Measurements from ENCODE around the gene ARF6. TPM values are rescaled to one million over a fixed set of nuclear protein-coding genes. Genes with fewer than 3 reads are reported as not detected.

Gene ARF6
- total and polyA plus RNA-seq, 9 of the 15 experiments (the other 6 are each of a cell fraction or from before 2014, with no cell fraction given): 15.3 to 35.2 (median 24.9) TPM

DNA sequence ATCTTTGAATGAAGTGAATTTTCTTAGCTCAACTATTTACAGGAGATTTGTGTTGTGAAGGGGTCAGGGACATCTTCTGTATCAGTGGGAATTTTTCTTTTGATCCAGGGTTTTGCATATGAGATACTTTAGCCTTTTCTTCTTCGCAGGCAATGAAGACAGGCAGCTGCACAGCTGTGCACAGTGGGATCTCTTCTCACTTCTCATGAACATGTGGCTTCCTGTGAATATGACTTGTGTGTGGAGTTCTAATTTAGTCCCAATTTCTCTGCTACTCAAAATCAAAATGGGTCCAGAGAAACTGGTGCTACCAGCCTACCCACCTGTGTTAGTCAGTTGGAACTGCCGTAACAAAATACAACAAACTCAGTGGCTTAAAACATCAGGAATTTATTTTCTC is 37.8 kb downstream of the ARF6 start:
- in situ Hi-C loops (cut with MboI) (no loop called here), intact Hi-C loops (cut with micrococcal nuclease) (no loop called here)
- no peaks in the 10 kb centered on the region for H3K79me2 ChIP-seq (ENCODE audit: control insufficient read depth, insufficient read depth, low read length)
- ATAC-seq: no peak
- BruUV-seq (replicated peaks): no TSS peak
- ChIA-PET CTCF (ENCODE audit: low intra/inter-chr PET ratio) (no interaction called here), POLR2A (no interaction called here)
- H4K20me1 ChIP-seq (replicated peaks; ENCODE audit: control insufficient read depth, insufficient read depth, low read length): no peaks in the 10 kb centered on the region
- no peak overlapping the region for H3K27ac ChIP-seq (ENCODE audit: extremely low read depth, low read depth, low read length)
- no peaks in the 10 kb centered on the region for H3K36me3 ChIP-seq (ENCODE audit: control insufficient read depth, insufficient read depth, low read length)
- whole genome bisulfite sequencing (ENCODE audit: insufficient coverage, low coverage, missing lambda C conversion rate): 81% methylated on average over 2 of the region's 2 CpGs
- no peak overlapping the region for H3K9ac ChIP-seq (ENCODE audit: insufficient read depth in 1 of 2, low read depth in 2 of 2, low read length in 2 of 2)
- 0 out of 2 replicates have a peak, but pooled peaks cover 2% of the 10 kb centered on the region for H3K9me3 ChIP-seq (replicated peaks; ENCODE audit: control insufficient read depth, insufficient read depth, low read depth, low read length)
- H3K4me3 ChIP-seq: no peak overlapping the region
- H3K27me3 ChIP-seq (ENCODE audit: control insufficient read depth in 2 of 2, insufficient read depth in 2 of 2, low read length in 2 of 2): no peaks in the 10 kb centered on the region
- H2AFZ ChIP-seq (ENCODE audit: low read depth, low read length): no peak overlapping the region
- no peak for FAIRE-seq
- H3K9me1 ChIP-seq (ENCODE audit: control insufficient read depth, insufficient read depth, low read length): no peaks in the 10 kb centered on the region
- peaks cover 0 to 4% of the 10 kb centered on the region in 2 experiments; a peak in 1 of 5 replicates for H3K4me1 ChIP-seq (replicated peaks in 1 of 2; ENCODE audit: control insufficient read depth in 2 of 2, insufficient read depth in 2 of 2, low read length in 2 of 2)
- H3K4me2 ChIP-seq (ENCODE audit: insufficient read depth, low read length): no peak overlapping the region
- DNase-seq (ENCODE audit: extremely low read depth in 1 of 4, low spot score in 3 of 4): no peak
- TF ChIP-seq ARID1B (IDR thresholded peaks at IDR 0.05): no peak
- no peak for TF ChIP-seq POLR2B (IDR thresholded peaks at IDR 0.05; ENCODE audit: low read depth, partially characterized antibody)
- TF ChIP-seq TEAD4 (IDR thresholded peaks at IDR 0.05; ENCODE audit: low read length): no peak
- no peak for TF ChIP-seq TEAD4 (CRISPR knock-in tag; IDR thresholded peaks at IDR 0.05; ENCODE audit: borderline replicate concordance)
- TF ChIP-seq RBBP5 (IDR thresholded peaks at IDR 0.05; ENCODE audit: borderline replicate concordance, insufficient read depth, low read length, poor library complexity, severe bottlenecking): no peak
- TF ChIP-seq, protein P1, sequence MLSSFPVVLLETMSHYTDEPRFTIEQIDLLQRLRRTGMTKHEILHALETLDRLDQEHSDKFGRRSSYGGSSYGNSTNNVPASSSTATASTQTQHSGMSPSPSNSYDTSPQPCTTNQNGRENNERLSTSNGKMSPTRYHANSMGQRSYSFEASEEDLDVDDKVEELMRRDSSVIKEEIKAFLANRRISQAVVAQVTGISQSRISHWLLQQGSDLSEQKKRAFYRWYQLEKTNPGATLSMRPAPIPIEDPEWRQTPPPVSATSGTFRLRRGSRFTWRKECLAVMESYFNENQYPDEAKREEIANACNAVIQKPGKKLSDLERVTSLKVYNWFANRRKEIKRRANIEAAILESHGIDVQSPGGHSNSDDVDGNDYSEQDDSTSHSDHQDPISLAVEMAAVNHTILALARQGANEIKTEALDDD (IDR thresholded peaks at IDR 0.05): no peak
- no peak for TF ChIP-seq ZNF717 (CRISPR knock-in tag; IDR thresholded peaks at IDR 0.05)
- TF ChIP-seq NFATC3 (IDR thresholded peaks at IDR 0.05): no peak
- no peak for TF ChIP-seq BRD9 (IDR thresholded peaks at IDR 0.05; ENCODE audit: low read depth, partially characterized antibody)
- TF ChIP-seq, protein P2, sequence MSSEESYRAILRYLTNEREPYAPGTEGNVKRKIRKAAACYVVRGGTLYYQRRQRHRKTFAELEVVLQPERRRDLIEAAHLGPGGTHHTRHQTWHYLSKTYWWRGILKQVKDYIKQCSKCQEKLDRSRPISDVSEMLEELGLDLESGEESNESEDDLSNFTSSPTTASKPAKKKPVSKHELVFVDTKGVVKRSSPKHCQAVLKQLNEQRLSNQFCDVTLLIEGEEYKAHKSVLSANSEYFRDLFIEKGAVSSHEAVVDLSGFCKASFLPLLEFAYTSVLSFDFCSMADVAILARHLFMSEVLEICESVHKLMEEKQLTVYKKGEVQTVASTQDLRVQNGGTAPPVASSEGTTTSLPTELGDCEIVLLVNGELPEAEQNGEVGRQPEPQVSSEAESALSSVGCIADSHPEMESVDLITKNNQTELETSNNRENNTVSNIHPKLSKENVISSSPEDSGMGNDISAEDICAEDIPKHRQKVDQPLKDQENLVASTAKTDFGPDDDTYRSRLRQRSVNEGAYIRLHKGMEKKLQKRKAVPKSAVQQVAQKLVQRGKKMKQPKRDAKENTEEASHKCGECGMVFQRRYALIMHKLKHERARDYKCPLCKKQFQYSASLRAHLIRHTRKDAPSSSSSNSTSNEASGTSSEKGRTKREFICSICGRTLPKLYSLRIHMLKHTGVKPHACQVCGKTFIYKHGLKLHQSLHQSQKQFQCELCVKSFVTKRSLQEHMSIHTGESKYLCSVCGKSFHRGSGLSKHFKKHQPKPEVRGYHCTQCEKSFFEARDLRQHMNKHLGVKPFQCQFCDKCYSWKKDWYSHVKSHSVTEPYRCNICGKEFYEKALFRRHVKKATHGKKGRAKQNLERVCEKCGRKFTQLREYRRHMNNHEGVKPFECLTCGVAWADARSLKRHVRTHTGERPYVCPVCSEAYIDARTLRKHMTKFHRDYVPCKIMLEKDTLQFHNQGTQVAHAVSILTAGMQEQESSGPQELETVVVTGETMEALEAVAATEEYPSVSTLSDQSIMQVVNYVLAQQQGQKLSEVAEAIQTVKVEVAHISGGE (CRISPR knock-in tag; IDR thresholded peaks at IDR 0.05): no peak
- TF ChIP-seq, protein P3, sequence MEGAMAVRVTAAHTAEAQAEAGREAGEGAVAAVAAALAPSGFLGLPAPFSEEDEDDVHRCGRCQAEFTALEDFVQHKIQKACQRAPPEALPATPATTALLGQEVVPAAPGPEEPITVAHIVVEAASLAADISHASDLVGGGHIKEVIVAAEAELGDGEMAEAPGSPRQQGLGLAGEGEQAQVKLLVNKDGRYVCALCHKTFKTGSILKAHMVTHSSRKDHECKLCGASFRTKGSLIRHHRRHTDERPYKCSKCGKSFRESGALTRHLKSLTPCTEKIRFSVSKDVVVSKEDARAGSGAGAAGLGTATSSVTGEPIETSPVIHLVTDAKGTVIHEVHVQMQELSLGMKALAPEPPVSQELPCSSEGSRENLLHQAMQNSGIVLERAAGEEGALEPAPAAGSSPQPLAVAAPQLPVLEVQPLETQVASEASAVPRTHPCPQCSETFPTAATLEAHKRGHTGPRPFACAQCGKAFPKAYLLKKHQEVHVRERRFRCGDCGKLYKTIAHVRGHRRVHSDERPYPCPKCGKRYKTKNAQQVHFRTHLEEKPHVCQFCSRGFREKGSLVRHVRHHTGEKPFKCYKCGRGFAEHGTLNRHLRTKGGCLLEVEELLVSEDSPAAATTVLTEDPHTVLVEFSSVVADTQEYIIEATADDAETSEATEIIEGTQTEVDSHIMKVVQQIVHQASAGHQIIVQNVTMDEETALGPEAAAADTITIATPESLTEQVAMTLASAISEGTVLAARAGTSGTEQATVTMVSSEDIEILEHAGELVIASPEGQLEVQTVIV (CRISPR knock-in tag; IDR thresholded peaks at IDR 0.05; ENCODE audit: borderline replicate concordance): no peak
- TF ChIP-seq ZNF133 (CRISPR knock-in tag; IDR thresholded peaks at IDR 0.05): no peak
- no peak for TF ChIP-seq HNRNPUL1 (IDR thresholded peaks at IDR 0.05; ENCODE audit: low read length)
- no peak for TF ChIP-seq GATAD2A (IDR thresholded peaks at IDR 0.05)
- no peak for TF ChIP-seq ZNF444 (CRISPR knock-in tag; IDR thresholded peaks at IDR 0.05)
- TF ChIP-seq RBM14 (IDR thresholded peaks at IDR 0.05; ENCODE audit: borderline replicate concordance, insufficient read depth, low read depth, low read length): no peak
- TF ChIP-seq MYC (IDR thresholded peaks at IDR 0.05; ENCODE audit: low read depth, low read length): no peak
- no peak for TF ChIP-seq MYC (CRISPR knock-in tag; IDR thresholded peaks at IDR 0.05; ENCODE audit: borderline replicate concordance, low read depth)
- TF ChIP-seq HLTF (IDR thresholded peaks at IDR 0.05): no peak

Measured in K562 (cell line).